KOPT-K1 (cell line): ENCODE measurements around the gene GXYLT2.

Source experiments
- H3K27ac ChIP-seq: fragments of 200-600 bp; sonication (generic); 2 replicates; pipeline ENCODE4 v1.5.1; 2016; ENCODE audit warnings: antibody characterized with exemption, mild to moderate bottlenecking, low read depth, low read length; ENCODE audit not compliant: poor library complexity, severe bottlenecking
- H3K36me3 ChIP-seq: fragments of 200-600 bp; sonication (generic); 2 replicates; pipeline ENCODE4 v1.5.1; 2017; ENCODE audit warnings: antibody characterized with exemption, mild to moderate bottlenecking, low read length, moderate library complexity; ENCODE audit not compliant: insufficient read depth
- H3K9me3 ChIP-seq: fragments of 200-600 bp; sonication (generic); 2 replicates; pipeline ENCODE4 v1.5.1; 2017; ENCODE audit warnings: antibody characterized with exemption, low read length, mild to moderate bottlenecking; ENCODE audit not compliant: insufficient read depth, poor library complexity, severe bottlenecking

Gene GXYLT2

GRCh38 chr3:73026111-73026759 is 138.4 kb downstream of the GXYLT2 start:
- Histone ChIP-seq H3K9me3 (no peaks in the 10 kb centered on the region), H3K27ac (no peak overlapping the region), H3K36me3 (peaks cover 64% of the 10 kb centered on the region)
